ENCODE results near the gene PBX1. TPM values are rescaled to one million over a fixed set of nuclear protein-coding genes. Genes with fewer than 3 reads are reported as not detected.

PBX1 gene
- total and polyA plus RNA-seq, 2 experiments from 2014 or later: 40.0 to 104 TPM

GRCh38 chr1:164756741-164757140 lies 197.8 kb downstream of the PBX1 start:
- Histone ChIP-seq H3K9me2 (ENCODE audit: insufficient read depth) (no peaks in the 10 kb centered on the region), H3F3A (replicated peaks; ENCODE audit: low read depth) (no peaks in the 10 kb centered on the region), H3K4me1 (ENCODE audit: insufficient read depth) (peaks cover 37% of the 10 kb centered on the region), H3K27ac (ENCODE audit: low read depth) (no peak overlapping the region), H3K27me3 (ENCODE audit: insufficient read depth) (no peaks in the 10 kb centered on the region), H3K4me3 (no peak overlapping the region), H4K20me1 (replicated peaks; ENCODE audit: insufficient read depth) (peaks cover 22% of the 10 kb centered on the region), H3K79me2 (replicated peaks; ENCODE audit: insufficient read depth) (peaks cover 93% of the 10 kb centered on the region), H3K36me3 (ENCODE audit: insufficient read depth) (no peaks in the 10 kb centered on the region), H2AFZ (no peak overlapping the region), H3K4me2 (no peak overlapping the region)
- H3K4me1 Mint-ChIP-seq: peaks cover 64% of the 10 kb centered on the region
- TF ChIP-seq ZNF462 (CRISPR knock-in tag; IDR thresholded peaks at IDR 0.05) (no peak), NANOG (IDR thresholded peaks at IDR 0.05; ENCODE audit: borderline replicate concordance) (no peak), ZNF331 (CRISPR knock-in tag; IDR thresholded peaks at IDR 0.05; ENCODE audit: low read depth) (no peak), POLR2AphosphoS5 (IDR thresholded peaks at IDR 0.05; ENCODE audit: low read depth) (no peak), ETS1 (IDR thresholded peaks at IDR 0.05) (no peak), REST (IDR thresholded peaks at IDR 0.05; ENCODE audit: unreplicated experiment) (no peak)
- TF ChIP-seq, protein P1, sequence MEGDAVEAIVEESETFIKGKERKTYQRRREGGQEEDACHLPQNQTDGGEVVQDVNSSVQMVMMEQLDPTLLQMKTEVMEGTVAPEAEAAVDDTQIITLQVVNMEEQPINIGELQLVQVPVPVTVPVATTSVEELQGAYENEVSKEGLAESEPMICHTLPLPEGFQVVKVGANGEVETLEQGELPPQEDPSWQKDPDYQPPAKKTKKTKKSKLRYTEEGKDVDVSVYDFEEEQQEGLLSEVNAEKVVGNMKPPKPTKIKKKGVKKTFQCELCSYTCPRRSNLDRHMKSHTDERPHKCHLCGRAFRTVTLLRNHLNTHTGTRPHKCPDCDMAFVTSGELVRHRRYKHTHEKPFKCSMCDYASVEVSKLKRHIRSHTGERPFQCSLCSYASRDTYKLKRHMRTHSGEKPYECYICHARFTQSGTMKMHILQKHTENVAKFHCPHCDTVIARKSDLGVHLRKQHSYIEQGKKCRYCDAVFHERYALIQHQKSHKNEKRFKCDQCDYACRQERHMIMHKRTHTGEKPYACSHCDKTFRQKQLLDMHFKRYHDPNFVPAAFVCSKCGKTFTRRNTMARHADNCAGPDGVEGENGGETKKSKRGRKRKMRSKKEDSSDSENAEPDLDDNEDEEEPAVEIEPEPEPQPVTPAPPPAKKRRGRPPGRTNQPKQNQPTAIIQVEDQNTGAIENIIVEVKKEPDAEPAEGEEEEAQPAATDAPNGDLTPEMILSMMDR (conservative IDR thresholded peaks at IDR 0.05; ENCODE audit: low read depth in 2 of 2): no peak
- no peaks in the 10 kb centered on the region for H3K9me3 Mint-ChIP-seq
- no peak for DNase-seq (ENCODE audit: low spot score)
- peaks cover 5% of the 10 kb centered on the region for H3K27me3 Mint-ChIP-seq (ENCODE audit: insufficient read depth, low read depth, poor library complexity)
- H3K27ac Mint-ChIP-seq: no peak overlapping the region; the same call in 1 of the 2 replicates
- H3K4me3 Mint-ChIP-seq: no peak overlapping the region
- no peak for ATAC-seq
- peaks cover 5% of the 10 kb centered on the region; the same call in 2 of the 3 replicates for H3K36me3 Mint-ChIP-seq (ENCODE audit: low read depth)

Data from GM23338 (cell line).